ENCODE results near the gene BRD7. TPM values are rescaled to one million over a fixed set of nuclear protein-coding genes. Genes with fewer than 3 reads are reported as not detected.

BRD7 gene
- total RNA-seq, 4 donors from 2014 or later: 53.1 to 62.0 (median 56.2) TPM

GRCh38 chr16:50407351-50407750 is 38.6 kb upstream of the BRD7 start:
- H3K27me3 ChIP-seq: no peaks in the 10 kb centered on the region
- 83% methylated on average over 4 of the region's 5 CpGs for WGBS
- H3K4me3 ChIP-seq: no peak overlapping the region
- no peak overlapping the region for H3K27ac ChIP-seq
- H3K4me1 ChIP-seq: no peaks in the 10 kb centered on the region
- no peaks in the 10 kb centered on the region for H3K36me3 ChIP-seq
- no peak for TF ChIP-seq POLR2A (IDR thresholded peaks at IDR 0.05)
- no peak for TF ChIP-seq CTCF (IDR thresholded peaks at IDR 0.05)
- no peak for TF ChIP-seq POLR2AphosphoS5 (IDR thresholded peaks at IDR 0.05)
- no peak for TF ChIP-seq EP300 (IDR thresholded peaks at IDR 0.05)
- no peak for DNase-seq (ENCODE audit: low spot score in 2 of 2)
- H3K9me3 ChIP-seq: no peaks in the 10 kb centered on the region

- Histone ChIP-seq H3K27ac (peak overlapping the region; percentile 34), H3K36me3 (no peaks in the 10 kb centered on the region), H3K4me1 (no peaks in the 10 kb centered on the region), H3K9me3 (no peaks in the 10 kb centered on the region), H3K27me3 (no peaks in the 10 kb centered on the region), H3K4me3 (no peak overlapping the region)
- DNase-seq (ENCODE audit: low spot score in 2 of 2): no peak
- 82% methylated on average over 12 of the region's 12 CpGs for WGBS
- TF ChIP-seq POLR2A (IDR thresholded peaks at IDR 0.05): no peak
- no peak for TF ChIP-seq CTCF (IDR thresholded peaks at IDR 0.05)
- TF ChIP-seq EP300 (IDR thresholded peaks at IDR 0.05): no peak
- TF ChIP-seq POLR2AphosphoS5 (IDR thresholded peaks at IDR 0.05): no peak
Measured at GRCh38 chr16:50403491-50403890, 34.7 kb upstream of the BRD7 start.

DNA sequence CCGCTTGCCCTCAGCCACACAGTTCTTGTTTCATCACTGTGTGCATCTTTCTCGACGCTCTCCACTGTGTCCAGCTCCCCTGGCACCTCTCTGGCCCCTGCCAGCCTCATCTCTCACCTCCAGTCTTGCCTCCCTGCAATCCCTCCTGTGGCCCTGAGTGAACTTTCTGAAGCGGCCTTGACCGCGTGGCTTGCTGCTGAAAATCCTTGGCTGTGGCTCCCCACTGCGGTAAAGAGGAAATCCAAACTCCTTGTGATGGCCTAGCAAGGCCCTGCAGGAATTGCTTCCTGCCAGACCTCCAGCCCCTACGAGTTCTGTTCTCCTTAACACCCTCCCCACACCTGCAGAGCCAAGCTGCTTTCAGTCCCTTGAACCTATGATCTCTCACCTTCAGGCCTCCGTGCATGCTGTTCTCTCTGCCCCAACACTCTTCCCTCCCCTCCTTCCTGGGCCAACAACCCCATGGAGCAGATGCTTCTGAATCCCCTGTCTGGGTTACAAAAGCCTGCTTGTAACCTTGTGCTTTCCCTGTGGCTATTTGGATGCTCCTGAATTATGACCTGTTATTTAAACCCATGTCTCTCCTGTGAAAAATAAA is 33.6 kb upstream of the BRD7 start:
- DNase-seq (ENCODE audit: low spot score in 2 of 2): no peak
- Histone ChIP-seq H3K36me3 (no peaks in the 10 kb centered on the region), H3K4me3 (no peak overlapping the region), H3K27me3 (no peaks in the 10 kb centered on the region), H3K9me3 (no peaks in the 10 kb centered on the region), H3K4me1 (peaks cover 5% of the 10 kb centered on the region), H3K27ac (no peak overlapping the region)
- TF ChIP-seq CTCF (IDR thresholded peaks at IDR 0.05): no peak
- no peak for TF ChIP-seq EP300 (IDR thresholded peaks at IDR 0.05)
- TF ChIP-seq POLR2A (IDR thresholded peaks at IDR 0.05): no peak
- TF ChIP-seq POLR2AphosphoS5 (IDR thresholded peaks at IDR 0.05): no peak
- 90% methylated on average over 9 of the region's 9 CpGs for WGBS

DNA sequence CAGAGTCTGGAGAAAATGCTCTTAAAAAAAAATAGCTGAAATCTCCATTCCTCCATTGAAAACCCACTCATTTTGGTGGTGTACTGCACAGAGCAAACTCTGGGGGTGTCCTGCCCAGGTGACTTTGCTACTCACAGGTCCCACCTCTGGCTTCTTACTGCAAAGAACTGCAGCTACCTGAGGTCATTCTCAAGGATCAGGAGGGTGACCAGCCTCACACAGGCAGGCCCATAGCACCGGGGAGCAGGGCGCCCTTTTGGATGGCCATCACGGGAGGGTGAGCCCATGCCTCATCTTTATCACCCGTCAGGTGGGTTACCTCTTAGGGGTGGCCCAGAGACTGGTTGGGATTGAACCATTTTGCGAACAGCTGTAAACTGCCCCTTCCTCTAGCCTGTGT is 32.6 kb upstream of the BRD7 start:
- Histone ChIP-seq H3K9me3 (no peaks in the 10 kb centered on the region), H3K27ac (no peak overlapping the region), H3K36me3 (no peaks in the 10 kb centered on the region), H3K4me3 (no peak overlapping the region), H3K27me3 (no peaks in the 10 kb centered on the region), H3K4me1 (peaks cover 15% of the 10 kb centered on the region)
- TF ChIP-seq EP300 (IDR thresholded peaks at IDR 0.05) (no peak), POLR2AphosphoS5 (IDR thresholded peaks at IDR 0.05) (no peak), POLR2A (IDR thresholded peaks at IDR 0.05) (no peak), CTCF (IDR thresholded peaks at IDR 0.05) (no peak)
- no peak for DNase-seq (ENCODE audit: low spot score in 2 of 2)
- 90% methylated on average over 5 of the region's 5 CpGs for WGBS

DNA sequence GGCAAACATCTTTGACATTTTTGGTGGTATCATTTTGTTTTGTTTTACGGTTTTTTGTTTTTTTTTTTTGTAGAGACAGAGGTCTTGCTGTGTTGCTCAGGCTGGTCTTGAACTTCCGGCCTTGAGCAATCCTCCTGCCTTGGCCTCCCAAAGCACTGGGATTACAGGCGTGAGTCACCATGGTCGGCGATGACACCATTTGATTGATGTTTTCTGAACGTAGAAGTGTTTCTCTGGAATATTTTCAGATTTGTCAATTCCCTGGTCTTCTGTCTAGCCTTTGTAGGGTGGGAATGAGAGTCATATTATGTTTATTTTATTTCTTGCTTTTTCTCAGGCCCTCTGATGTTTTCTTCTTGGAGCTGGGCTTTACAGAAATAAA is 32.2 kb upstream of the BRD7 start:
- Histone ChIP-seq H3K9me3 (no peaks in the 10 kb centered on the region), H3K4me1 (peaks cover 19% of the 10 kb centered on the region), H3K27me3 (no peaks in the 10 kb centered on the region), H3K36me3 (no peaks in the 10 kb centered on the region), H3K4me3 (no peak overlapping the region), H3K27ac (no peak overlapping the region)
- TF ChIP-seq EP300 (IDR thresholded peaks at IDR 0.05) (no peak), POLR2AphosphoS5 (IDR thresholded peaks at IDR 0.05) (no peak), POLR2A (IDR thresholded peaks at IDR 0.05) (no peak), CTCF (IDR thresholded peaks at IDR 0.05) (no peak)
- no peak for DNase-seq (ENCODE audit: low spot score in 2 of 2)
- WGBS: 66% methylated on average over 6 of the region's 6 CpGs
